WTC11 (cell line): ENCODE measurements around the gene NKX6-1. TPM values are rescaled to one million over a fixed set of nuclear protein-coding genes. Genes with fewer than 3 reads are reported as not detected.
A peak's percentile ranks its signal among the peaks of the same experiment; 100 is the strongest.

ENCODE experiments used
- ATAC-seq: fragments of 200-7000 bp; cut with Tn5 transposase; 2 replicates; pipeline ENCODE4 v1.10.0; 2021; ENCODE audit warnings: mild to moderate bottlenecking, moderate library complexity
- CTCF ChIA-PET: fragments of 300-600 bp; sonication (Branson Sonifier 250); formaldehyde crosslinking; loops from one replicate; lab custom pipeline; 2021; ENCODE audit warnings: antibody characterized with exemption; lab: Charles Lee
- POLR2A ChIA-PET: fragments of 350-600 bp; sonication (Branson Sonifier 250); formaldehyde crosslinking; loops from one replicate; lab custom pipeline; 2021; ENCODE audit warnings: antibody characterized with exemption; lab: Charles Lee
- DNase-seq: peaks from one replicate; pipeline ENCODE4 v3.0.0; 2021; ENCODE audit warnings: low spot score
- H3K27ac Mint-ChIP-seq: 2 replicates; pipeline ENCODE4 v1.8.0; 2021; ENCODE audit warnings: mixed read lengths
- H3K27me3 Mint-ChIP-seq: 2 replicates; pipeline ENCODE4 v1.8.0; 2021; ENCODE audit warnings: low read depth, mild to moderate bottlenecking, moderate library complexity, mixed read lengths
- H3K36me3 Mint-ChIP-seq: 2 replicates; pipeline ENCODE4 v1.8.0; 2021; ENCODE audit warnings: mixed read lengths
- H3K4me1 Mint-ChIP-seq: 2 replicates; pipeline ENCODE4 v1.8.0; 2022; ENCODE audit warnings: mixed read lengths
- H3K4me3 Mint-ChIP-seq: 2 replicates; pipeline ENCODE4 v1.8.0; 2021; ENCODE audit warnings: mild to moderate bottlenecking, moderate library complexity, mixed read lengths
- H3K9me3 Mint-ChIP-seq: 2 replicates; pipeline ENCODE4 v1.8.0; 2021; ENCODE audit warnings: mixed read lengths
- EMX1 ChIP-seq: fragments of 250-450 bp; sonication (Bioruptor Pico); IDR thresholded peaks from 2 replicates; pipeline ENCODE4 v1.8.0; 2021; ENCODE audit warnings: mild to moderate bottlenecking
- ERG ChIP-seq: fragments of 250-450 bp; sonication (Bioruptor Pico); IDR thresholded peaks from 2 replicates; pipeline ENCODE4 v1.8.0; 2021; ENCODE audit warnings: mild to moderate bottlenecking
- ESRRA ChIP-seq: sonication (generic); formaldehyde crosslinking; IDR thresholded peaks from 2 replicates; pipeline ENCODE4 v1.8.1; 2022; ENCODE audit warnings: mild to moderate bottlenecking, missing genetic modification reagents, borderline replicate concordance
- FOXK1 ChIP-seq: sonication (generic); formaldehyde crosslinking; IDR thresholded peaks from 2 replicates; pipeline ENCODE4 v1.8.0; 2022; ENCODE audit warnings: mild to moderate bottlenecking, moderate library complexity, missing genetic modification reagents
- HMGA2 ChIP-seq: fragments of 250-450 bp; sonication (Bioruptor Pico); IDR thresholded peaks from 2 replicates; pipeline ENCODE4 v1.4.0; 2021; ENCODE audit warnings: mild to moderate bottlenecking, moderate library complexity
- IRF1 ChIP-seq: sonication (generic); formaldehyde crosslinking; IDR thresholded peaks from 2 replicates; pipeline ENCODE4 v1.8.0; 2023; ENCODE audit warnings: missing genetic modification reagents
- NFE2L1 ChIP-seq: sonication (generic); formaldehyde crosslinking; IDR thresholded peaks from 2 replicates; pipeline ENCODE4 v1.8.1; 2023; ENCODE audit warnings: missing genetic modification reagents
- PRRX2 ChIP-seq: fragments of 250-450 bp; sonication (Bioruptor Pico); IDR thresholded peaks from 2 replicates; pipeline ENCODE4 v1.8.0; 2021; ENCODE audit warnings: mild to moderate bottlenecking
- SMAD4 ChIP-seq: sonication (generic); formaldehyde crosslinking; IDR thresholded peaks from 2 replicates; pipeline ENCODE4 v1.8.0; 2022; ENCODE audit warnings: mild to moderate bottlenecking, missing genetic modification reagents
- SP1 ChIP-seq: sonication (generic); formaldehyde crosslinking; conservative IDR thresholded peaks from 2 replicates; pipeline ENCODE4 v1.8.1; 2022; ENCODE audit warnings: missing genetic modification reagents
- USF2 ChIP-seq: sonication (generic); formaldehyde crosslinking; IDR thresholded peaks from 2 replicates; pipeline ENCODE4 v1.8.1; 2023; ENCODE audit warnings: mild to moderate bottlenecking, missing genetic modification reagents, moderate library complexity
- ZBTB43 ChIP-seq: sonication (generic); formaldehyde crosslinking; IDR thresholded peaks from 2 replicates; pipeline ENCODE4 v1.8.1; 2023; ENCODE audit warnings: mild to moderate bottlenecking, missing genetic modification reagents
- ZNF281 ChIP-seq: sonication (generic); formaldehyde crosslinking; IDR thresholded peaks from 2 replicates; pipeline ENCODE4 v1.8.0; 2023; ENCODE audit warnings: mild to moderate bottlenecking, missing genetic modification reagents
- ZNF396 ChIP-seq: fragments of 250-450 bp; sonication (Bioruptor Pico); IDR thresholded peaks from 2 replicates; pipeline ENCODE4 v1.8.0; 2021; ENCODE audit warnings: mild to moderate bottlenecking, moderate library complexity, borderline replicate concordance
- ZNF512 ChIP-seq: sonication (generic); formaldehyde crosslinking; IDR thresholded peaks from 2 replicates; pipeline ENCODE4 v1.8.1; 2022; ENCODE audit warnings: missing genetic modification reagents, borderline replicate concordance
- total RNA-seq: library from RNA; stranded (reverse); gene quantifications from 3 replicates; pipeline ENCODE4 v1.2.3, GENCODE V29; 2021
- TF ChIP-seq, protein P1 (sequence below): sonication (generic); formaldehyde crosslinking; IDR thresholded peaks from 2 replicates; pipeline ENCODE4 v1.8.1; 2023; ENCODE audit warnings: mild to moderate bottlenecking, missing genetic modification reagents, moderate library complexity
- TF ChIP-seq, protein P2 (sequence below): sonication (generic); formaldehyde crosslinking; conservative IDR thresholded peaks from 2 replicates; pipeline ENCODE4 v1.8.1; 2023; ENCODE audit warnings: mild to moderate bottlenecking, low read depth, missing genetic modification reagents, moderate library complexity
- TF ChIP-seq, protein P3 (sequence below): sonication (generic); formaldehyde crosslinking; IDR thresholded peaks from 2 replicates; pipeline ENCODE4 v1.8.1; 2023; ENCODE audit warnings: mild to moderate bottlenecking, moderate library complexity, missing genetic modification reagents
- TF ChIP-seq, protein P4 (sequence below): fragments of 250-450 bp; sonication (Bioruptor Pico); IDR thresholded peaks from 2 replicates; pipeline ENCODE4 v1.9.0; 2021; ENCODE audit warnings: mild to moderate bottlenecking

The NKX6-1 gene
- total RNA-seq, 1 experiment from 2014 or later: 0.09 TPM

GRCh38 chr4:84502955-84503373, 3.9 kb upstream of the NKX6-1 start:
- peaks cover 76% of the 10 kb centered on the region for H3K27me3 Mint-ChIP-seq
- H3K27ac Mint-ChIP-seq: no peak overlapping the region
- ChIA-PET CTCF (interaction anchor here (1.5 to 9.8 kb wide), 2 partner anchors 11 to 21 kb away, joined by 8 to 242 read pairs; no protein-coding TSS in a partner anchor), POLR2A (no interaction called here)
- peak overlapping the region; percentile 37 for H3K4me3 Mint-ChIP-seq
- no peaks in the 10 kb centered on the region for H3K36me3 Mint-ChIP-seq
- TF ChIP-seq IRF1: no peak
- TF ChIP-seq ERG: no peak
- no peak for TF ChIP-seq ESRRA (CRISPR knock-in tag)
- TF ChIP-seq, protein P1, sequence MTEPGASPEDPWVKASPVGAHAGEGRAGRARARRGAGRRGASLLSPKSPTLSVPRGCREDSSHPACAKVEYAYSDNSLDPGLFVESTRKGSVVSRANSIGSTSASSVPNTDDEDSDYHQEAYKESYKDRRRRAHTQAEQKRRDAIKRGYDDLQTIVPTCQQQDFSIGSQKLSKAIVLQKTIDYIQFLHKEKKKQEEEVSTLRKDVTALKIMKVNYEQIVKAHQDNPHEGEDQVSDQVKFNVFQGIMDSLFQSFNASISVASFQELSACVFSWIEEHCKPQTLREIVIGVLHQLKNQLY: no peak
- no peak for TF ChIP-seq PRRX2 (CRISPR knock-in tag)
- TF ChIP-seq, protein P2, sequence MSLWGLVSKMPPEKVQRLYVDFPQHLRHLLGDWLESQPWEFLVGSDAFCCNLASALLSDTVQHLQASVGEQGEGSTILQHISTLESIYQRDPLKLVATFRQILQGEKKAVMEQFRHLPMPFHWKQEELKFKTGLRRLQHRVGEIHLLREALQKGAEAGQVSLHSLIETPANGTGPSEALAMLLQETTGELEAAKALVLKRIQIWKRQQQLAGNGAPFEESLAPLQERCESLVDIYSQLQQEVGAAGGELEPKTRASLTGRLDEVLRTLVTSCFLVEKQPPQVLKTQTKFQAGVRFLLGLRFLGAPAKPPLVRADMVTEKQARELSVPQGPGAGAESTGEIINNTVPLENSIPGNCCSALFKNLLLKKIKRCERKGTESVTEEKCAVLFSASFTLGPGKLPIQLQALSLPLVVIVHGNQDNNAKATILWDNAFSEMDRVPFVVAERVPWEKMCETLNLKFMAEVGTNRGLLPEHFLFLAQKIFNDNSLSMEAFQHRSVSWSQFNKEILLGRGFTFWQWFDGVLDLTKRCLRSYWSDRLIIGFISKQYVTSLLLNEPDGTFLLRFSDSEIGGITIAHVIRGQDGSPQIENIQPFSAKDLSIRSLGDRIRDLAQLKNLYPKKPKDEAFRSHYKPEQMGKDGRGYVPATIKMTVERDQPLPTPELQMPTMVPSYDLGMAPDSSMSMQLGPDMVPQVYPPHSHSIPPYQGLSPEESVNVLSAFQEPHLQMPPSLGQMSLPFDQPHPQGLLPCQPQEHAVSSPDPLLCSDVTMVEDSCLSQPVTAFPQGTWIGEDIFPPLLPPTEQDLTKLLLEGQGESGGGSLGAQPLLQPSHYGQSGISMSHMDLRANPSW (CRISPR knock-in tag): no peak
- no peak for TF ChIP-seq NFE2L1 (CRISPR knock-in tag)
- no peak for TF ChIP-seq HMGA2 (CRISPR knock-in tag)
- no peak for TF ChIP-seq EMX1
- no peak for TF ChIP-seq SMAD4 (CRISPR knock-in tag)
- TF ChIP-seq ZBTB43 (CRISPR knock-in tag): no peak
- no peak for TF ChIP-seq FOXK1
- no peak for TF ChIP-seq ZNF512 (CRISPR knock-in tag)
- TF ChIP-seq, protein P3, sequence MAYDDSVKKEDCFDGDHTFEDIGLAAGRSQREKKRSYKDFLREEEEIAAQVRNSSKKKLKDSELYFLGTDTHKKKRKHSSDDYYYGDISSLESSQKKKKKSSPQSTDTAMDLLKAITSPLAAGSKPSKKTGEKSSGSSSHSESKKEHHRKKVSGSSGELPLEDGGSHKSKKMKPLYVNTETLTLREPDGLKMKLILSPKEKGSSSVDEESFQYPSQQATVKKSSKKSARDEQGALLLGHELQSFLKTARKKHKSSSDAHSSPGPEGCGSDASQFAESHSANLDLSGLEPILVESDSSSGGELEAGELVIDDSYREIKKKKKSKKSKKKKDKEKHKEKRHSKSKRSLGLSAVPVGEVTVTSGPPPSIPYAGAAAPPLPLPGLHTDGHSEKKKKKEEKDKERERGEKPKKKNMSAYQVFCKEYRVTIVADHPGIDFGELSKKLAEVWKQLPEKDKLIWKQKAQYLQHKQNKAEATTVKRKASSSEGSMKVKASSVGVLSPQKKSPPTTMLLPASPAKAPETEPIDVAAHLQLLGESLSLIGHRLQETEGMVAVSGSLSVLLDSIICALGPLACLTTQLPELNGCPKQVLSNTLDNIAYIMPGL (CRISPR knock-in tag): no peak
- ATAC-seq: no peak
- H3K9me3 Mint-ChIP-seq: no peaks in the 10 kb centered on the region
- no peak for DNase-seq
- H3K4me1 Mint-ChIP-seq: peaks cover 49% of the 10 kb centered on the region

- no peak for ATAC-seq
- TF ChIP-seq USF2 (CRISPR knock-in tag) (no peak), ZNF396 (CRISPR knock-in tag) (no peak), ZNF281 (no peak), SP1 (CRISPR knock-in tag) (no peak)
- TF ChIP-seq, protein P4, sequence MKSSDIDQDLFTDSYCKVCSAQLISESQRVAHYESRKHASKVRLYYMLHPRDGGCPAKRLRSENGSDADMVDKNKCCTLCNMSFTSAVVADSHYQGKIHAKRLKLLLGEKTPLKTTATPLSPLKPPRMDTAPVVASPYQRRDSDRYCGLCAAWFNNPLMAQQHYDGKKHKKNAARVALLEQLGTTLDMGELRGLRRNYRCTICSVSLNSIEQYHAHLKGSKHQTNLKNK (CRISPR knock-in tag): no peak
Observed at GRCh38 chr4:84502333-84502954, 3.4 kb upstream of the NKX6-1 start.

More at GRCh38 chr4:84502333-84502954, 3.4 kb upstream of the NKX6-1 start:
- H3K27ac Mint-ChIP-seq: no peak overlapping the region
- H3K4me3 Mint-ChIP-seq: peak overlapping the region; percentile 56
- ChIA-PET POLR2A (no interaction called here), CTCF (interaction anchor here (0.6 to 9.8 kb wide), 3 partner anchors 11 to 59 kb away, joined by 3 to 242 read pairs (median 8); no protein-coding TSS in a partner anchor)
- no peaks in the 10 kb centered on the region for H3K9me3 Mint-ChIP-seq
- peaks cover 80% of the 10 kb centered on the region for H3K27me3 Mint-ChIP-seq
- H3K36me3 Mint-ChIP-seq: no peaks in the 10 kb centered on the region
- H3K4me1 Mint-ChIP-seq: peaks cover 49% of the 10 kb centered on the region
- no peak for DNase-seq
